ENCODE results near the gene NCOR1. TPM values are rescaled to one million over a fixed set of nuclear protein-coding genes. Genes with fewer than 3 reads are reported as not detected.
A peak's percentile ranks its signal among the peaks of the same experiment; 100 is the strongest.
"Not testable (repeated sequence)": the region's sequence is repeated elsewhere in the genome, so short reads cannot be mapped to it uniquely, and the experiment has no call there.

NCOR1 gene
- polyA plus RNA-seq, 2 of the 4 experiments (the other 2 are of a cell fraction) = 65.5 to 190 TPM

DNA sequence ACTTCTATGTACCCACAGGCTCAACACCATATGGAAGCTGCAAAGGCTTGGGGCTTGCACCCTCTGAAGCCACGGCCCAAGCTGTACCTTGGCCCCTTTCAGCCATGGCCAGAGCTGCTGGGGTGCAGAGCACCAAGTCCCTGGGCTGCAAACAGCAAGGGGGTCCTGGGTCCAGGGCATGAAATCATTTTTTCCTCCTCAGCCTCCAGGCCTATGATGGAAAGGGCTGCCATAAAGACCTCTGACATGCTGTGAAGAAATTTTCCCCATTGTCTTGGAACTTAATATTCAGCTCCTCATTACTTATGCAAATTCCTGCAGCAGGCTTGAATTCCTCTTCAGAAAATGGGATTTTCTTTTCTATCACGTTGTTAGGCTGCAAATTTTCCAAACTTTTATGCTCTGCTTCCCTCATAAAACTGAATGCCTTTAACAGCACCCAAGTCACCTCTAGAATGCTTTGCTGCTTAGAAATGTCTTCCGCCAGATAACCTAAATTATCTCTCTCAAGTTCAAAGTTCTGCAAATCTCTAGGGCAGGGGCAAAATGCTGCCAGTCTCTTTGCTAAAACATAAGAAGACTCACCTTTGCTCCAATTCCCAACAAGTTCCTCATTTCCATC, 100.1 kb downstream of the NCOR1 start:
- H3K4me2 ChIP-seq; DNase-seq (ENCODE audit: low read depth in 1 of 2, low spot score in 1 of 2); POLR2A ChIA-PET; ATAC-seq; H3K4me1 ChIP-seq; CTCF ChIA-PET; FAIRE-seq; H3K27ac ChIP-seq; H3K4me3 ChIP-seq: not testable (repeated sequence)
- TF ChIP-seq ZFP36 (IDR thresholded peaks at IDR 0.05; ENCODE audit: borderline replicate concordance, partially characterized antibody) = peak; percentile 92
- H3K9me3 ChIP-seq = peaks cover 15% of the 10 kb centered on the region
- 93% methylated on average over 3 of the region's 3 CpGs for WGBS (ENCODE audit: missing lambda C conversion rate)

DNA sequence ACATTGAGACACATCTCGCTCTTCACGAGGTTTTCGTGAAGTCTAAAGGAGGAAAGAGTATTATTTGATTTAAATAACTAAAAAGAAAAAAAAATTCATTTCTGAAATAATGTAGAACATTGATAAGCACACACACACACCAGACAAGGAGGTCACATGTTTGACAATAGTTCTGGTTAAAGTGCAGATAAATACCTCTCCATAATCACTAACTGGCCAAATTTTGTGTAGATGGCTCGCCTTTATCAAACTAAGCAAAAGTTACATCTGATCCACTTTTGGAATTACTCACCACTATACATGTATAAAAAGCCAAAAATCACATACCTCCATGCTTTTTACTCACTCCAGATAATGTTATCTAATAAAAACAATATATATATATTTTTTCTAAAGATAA, 106.5 kb downstream of the NCOR1 start:
- Histone ChIP-seq H3K9me3 (no peaks in the 10 kb centered on the region), H3K4me1 (peaks cover 5% of the 10 kb centered on the region; the same call in 1 of the 3 replicates), H3K4me2 (no peak overlapping the region), H3K27ac (no peak overlapping the region), H3K4me3 (no peak overlapping the region)
- FAIRE-seq = no peak
- DNase-seq (ENCODE audit: low read depth in 1 of 2, low spot score in 1 of 2) = no peak
- ChIA-PET POLR2A (no interaction called here), CTCF (no interaction called here)
- TF ChIP-seq ZC3H11A (IDR thresholded peaks at IDR 0.05) (no peak), CHD2 (IDR thresholded peaks at IDR 0.05; ENCODE audit: low read length, partially characterized antibody) (no peak), POLR2A (IDR thresholded peaks at IDR 0.05; ENCODE audit: low read length) (no peak), JUNB (IDR thresholded peaks at IDR 0.05) (no peak)
- TF ChIP-seq, protein P1, sequence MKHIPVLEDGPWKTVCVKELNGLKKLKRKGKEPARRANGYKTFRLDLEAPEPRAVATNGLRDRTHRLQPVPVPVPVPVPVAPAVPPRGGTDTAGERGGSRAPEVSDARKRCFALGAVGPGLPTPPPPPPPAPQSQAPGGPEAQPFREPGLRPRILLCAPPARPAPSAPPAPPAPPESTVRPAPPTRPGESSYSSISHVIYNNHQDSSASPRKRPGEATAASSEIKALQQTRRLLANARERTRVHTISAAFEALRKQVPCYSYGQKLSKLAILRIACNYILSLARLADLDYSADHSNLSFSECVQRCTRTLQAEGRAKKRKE (CRISPR knock-in tag; IDR thresholded peaks at IDR 0.05; ENCODE audit: low read depth) = no peak
- WGBS (ENCODE audit: missing lambda C conversion rate) = 96% methylated on average over 4 of the region's 4 CpGs
- ATAC-seq = no peak

DNA sequence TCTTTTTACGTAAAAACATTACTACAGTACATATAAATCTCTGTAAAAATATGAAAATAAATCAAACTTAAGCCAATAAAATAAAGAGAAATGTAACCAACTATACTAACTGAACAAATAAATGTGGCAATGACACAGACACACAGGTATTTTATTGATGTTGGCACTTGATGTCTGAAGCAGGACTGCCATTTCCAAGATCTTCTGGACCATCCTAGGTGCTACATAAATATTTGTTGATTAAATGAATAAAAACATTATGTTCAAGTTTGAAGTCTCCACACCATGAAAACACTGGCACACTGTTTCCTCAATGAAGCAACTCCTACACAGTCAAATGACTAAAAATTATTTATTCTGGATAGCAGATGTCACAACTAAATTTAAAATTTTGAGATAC, 106.9 kb downstream of the NCOR1 start:
- WGBS (ENCODE audit: missing lambda C conversion rate) = 89% methylated on average over 1 of the region's 1 CpG
- no peaks in the 10 kb centered on the region for H3K9me3 ChIP-seq
- H3K27ac ChIP-seq = no peak overlapping the region
- no peak overlapping the region for H3K4me3 ChIP-seq
- DNase-seq (ENCODE audit: low read depth in 1 of 2, low spot score in 1 of 2) (no peak), FAIRE-seq (peak; percentile 18), ATAC-seq (no peak)
- peaks cover 5% of the 10 kb centered on the region; the same call in 1 of the 3 replicates for H3K4me1 ChIP-seq
- POLR2A ChIA-PET = no interaction called here
- CTCF ChIA-PET = no interaction called here
- TF ChIP-seq FOSB (CRISPR knock-in tag; IDR thresholded peaks at IDR 0.05) = no peak
- TF ChIP-seq RARB (CRISPR knock-in tag; IDR thresholded peaks at IDR 0.05) = no peak
- no peak for TF ChIP-seq EP300 (IDR thresholded peaks at IDR 0.05)
- no peak for TF ChIP-seq CHD4 (IDR thresholded peaks at IDR 0.05; ENCODE audit: borderline replicate concordance)
- TF ChIP-seq, protein P2, sequence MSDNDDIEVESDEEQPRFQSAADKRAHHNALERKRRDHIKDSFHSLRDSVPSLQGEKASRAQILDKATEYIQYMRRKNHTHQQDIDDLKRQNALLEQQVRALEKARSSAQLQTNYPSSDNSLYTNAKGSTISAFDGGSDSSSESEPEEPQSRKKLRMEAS (IDR thresholded peaks at IDR 0.05) = no peak
- TF ChIP-seq CHD2 (IDR thresholded peaks at IDR 0.05; ENCODE audit: low read length, partially characterized antibody) = no peak
- TF ChIP-seq HDAC2 (IDR thresholded peaks at IDR 0.05) = no peak
- TF ChIP-seq MAZ (IDR thresholded peaks at IDR 0.05; ENCODE audit: borderline replicate concordance, low read depth, low read length) = no peak
- no peak for TF ChIP-seq MAFK (IDR thresholded peaks at IDR 0.05; ENCODE audit: partially characterized antibody)
- no peak for TF ChIP-seq RAD21 (conservative IDR thresholded peaks at IDR 0.05 in 1 of 2, IDR thresholded peaks at IDR 0.05 in 1 of 2)
- TF ChIP-seq CBX8 (IDR thresholded peaks at IDR 0.05) = no peak
- TF ChIP-seq HOXB13 (CRISPR knock-in tag; IDR thresholded peaks at IDR 0.05; ENCODE audit: low read depth) = no peak
- TF ChIP-seq, protein P3, sequence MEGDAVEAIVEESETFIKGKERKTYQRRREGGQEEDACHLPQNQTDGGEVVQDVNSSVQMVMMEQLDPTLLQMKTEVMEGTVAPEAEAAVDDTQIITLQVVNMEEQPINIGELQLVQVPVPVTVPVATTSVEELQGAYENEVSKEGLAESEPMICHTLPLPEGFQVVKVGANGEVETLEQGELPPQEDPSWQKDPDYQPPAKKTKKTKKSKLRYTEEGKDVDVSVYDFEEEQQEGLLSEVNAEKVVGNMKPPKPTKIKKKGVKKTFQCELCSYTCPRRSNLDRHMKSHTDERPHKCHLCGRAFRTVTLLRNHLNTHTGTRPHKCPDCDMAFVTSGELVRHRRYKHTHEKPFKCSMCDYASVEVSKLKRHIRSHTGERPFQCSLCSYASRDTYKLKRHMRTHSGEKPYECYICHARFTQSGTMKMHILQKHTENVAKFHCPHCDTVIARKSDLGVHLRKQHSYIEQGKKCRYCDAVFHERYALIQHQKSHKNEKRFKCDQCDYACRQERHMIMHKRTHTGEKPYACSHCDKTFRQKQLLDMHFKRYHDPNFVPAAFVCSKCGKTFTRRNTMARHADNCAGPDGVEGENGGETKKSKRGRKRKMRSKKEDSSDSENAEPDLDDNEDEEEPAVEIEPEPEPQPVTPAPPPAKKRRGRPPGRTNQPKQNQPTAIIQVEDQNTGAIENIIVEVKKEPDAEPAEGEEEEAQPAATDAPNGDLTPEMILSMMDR (IDR thresholded peaks at IDR 0.05) = no peak
- H3K4me2 ChIP-seq = no peak overlapping the region
